Measurements from ENCODE around the gene GLIS1.

DNA sequence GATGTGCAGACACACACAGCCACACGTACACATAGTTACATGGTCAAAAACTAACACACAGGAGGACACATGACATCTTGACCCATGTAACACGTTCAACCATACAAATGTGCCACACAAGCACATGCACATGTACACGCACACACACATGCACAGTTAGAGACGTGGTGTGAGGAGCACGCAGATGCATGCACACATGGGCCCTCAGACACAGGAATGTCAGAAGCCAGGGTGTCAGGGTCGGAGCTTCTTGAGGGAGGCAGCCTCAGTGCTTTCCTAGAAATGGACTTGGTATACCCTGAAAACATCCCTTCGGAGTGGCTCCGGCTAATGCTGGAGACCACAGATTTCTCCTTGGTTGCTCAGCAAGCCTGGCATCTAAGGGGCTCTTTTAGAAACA lies 165.4 kb downstream of the GLIS1 start:
- no peak for TF ChIP-seq POLR2A (IDR thresholded peaks at IDR 0.05; ENCODE audit: extremely low read depth, insufficient read length)
- TF ChIP-seq, protein P1, sequence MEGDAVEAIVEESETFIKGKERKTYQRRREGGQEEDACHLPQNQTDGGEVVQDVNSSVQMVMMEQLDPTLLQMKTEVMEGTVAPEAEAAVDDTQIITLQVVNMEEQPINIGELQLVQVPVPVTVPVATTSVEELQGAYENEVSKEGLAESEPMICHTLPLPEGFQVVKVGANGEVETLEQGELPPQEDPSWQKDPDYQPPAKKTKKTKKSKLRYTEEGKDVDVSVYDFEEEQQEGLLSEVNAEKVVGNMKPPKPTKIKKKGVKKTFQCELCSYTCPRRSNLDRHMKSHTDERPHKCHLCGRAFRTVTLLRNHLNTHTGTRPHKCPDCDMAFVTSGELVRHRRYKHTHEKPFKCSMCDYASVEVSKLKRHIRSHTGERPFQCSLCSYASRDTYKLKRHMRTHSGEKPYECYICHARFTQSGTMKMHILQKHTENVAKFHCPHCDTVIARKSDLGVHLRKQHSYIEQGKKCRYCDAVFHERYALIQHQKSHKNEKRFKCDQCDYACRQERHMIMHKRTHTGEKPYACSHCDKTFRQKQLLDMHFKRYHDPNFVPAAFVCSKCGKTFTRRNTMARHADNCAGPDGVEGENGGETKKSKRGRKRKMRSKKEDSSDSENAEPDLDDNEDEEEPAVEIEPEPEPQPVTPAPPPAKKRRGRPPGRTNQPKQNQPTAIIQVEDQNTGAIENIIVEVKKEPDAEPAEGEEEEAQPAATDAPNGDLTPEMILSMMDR (IDR thresholded peaks at IDR 0.05; ENCODE audit: low read depth, low read length): no peak

All from NB4 (cell line).